Heart left ventricle (tissue), 16 donors: ENCODE results near the gene ADCY7. TPM values are rescaled to one million over a fixed set of nuclear protein-coding genes. Genes with fewer than 3 reads are reported as not detected.

ENCODE experiments used
- ATAC-seq, 4 donors: fragments of 200-7000 bp; cut with Tn5 transposase; one replicate each; pipeline ENCODE4 v1.9.1; 2020 to 2022; ENCODE audit warnings: moderate library complexity in 4 of 4, mild to moderate bottlenecking in 3 of 4, moderate number of reproducible peaks in 1 of 4
- DNase-seq, 5 donors: peaks; one replicate each; pipeline ENCODE4 v3.0.0-alpha.2; 2020
- H3K27ac ChIP-seq, 12 donors: fragments of 200-600 bp; sonication (generic) in 4 of 12; one replicate each; pipeline versions ENCODE4 v1.5.0 to v1.8.0; 2016 to 2022; ENCODE audit warnings: mild to moderate bottlenecking in 2 of 12
- H3K27me3 ChIP-seq, 9 donors: fragments of 200-600 bp; sonication (generic) in 2 of 9; one replicate each; pipeline versions ENCODE4 v1.5.1 to v1.8.0; 2016 to 2022; ENCODE audit warnings: mild to moderate bottlenecking in 3 of 9
- H3K36me3 ChIP-seq, 9 donors: fragments of 200-600 bp; sonication (generic) in 2 of 9; one replicate each; pipeline versions ENCODE4 v1.5.0 to v1.8.0; 2018 to 2022; ENCODE audit warnings: mild to moderate bottlenecking in 2 of 9
- H3K4me1 ChIP-seq, 12 donors: fragments of 200-600 bp; sonication (generic) in 4 of 12; one replicate each; pipeline versions ENCODE4 v1.5.0 to v1.8.0; 2016 to 2022; ENCODE audit warnings: mild to moderate bottlenecking in 3 of 12
- H3K4me3 ChIP-seq, 12 donors: fragments of 200-600 bp; sonication (generic) in 4 of 12; one replicate each; pipeline versions ENCODE4 v1.5.0 to v1.8.0; 2017 to 2022; ENCODE audit warnings: mild to moderate bottlenecking in 9 of 12, moderate library complexity in 4 of 12
- H3K9me3 ChIP-seq, 12 donors: fragments of 200-600 bp; sonication (generic) in 4 of 12; one replicate each; pipeline versions ENCODE4 v1.5.0 to v1.8.0; 2016 to 2022; ENCODE audit warnings: mild to moderate bottlenecking in 1 of 12
- POLR2A ChIP-seq, 2 donors: fragments of 450-650 bp; IDR thresholded peaks; one replicate each; pipeline ENCODE4 v1.6.1; 2017; ENCODE audit warnings: antibody characterized with exemption in 2 of 2, mild to moderate bottlenecking in 2 of 2, moderate library complexity in 2 of 2
- WGBS, 4 donors: extraction: QIAGEN DNeasy Blood & Tissue Kit in 2 of 4; methylation state at CpG; one replicate each; pipeline versions ENCODE4 v1.1.5 to v1.1.7; 2013 to 2018; 5-methylcytosine and 5-hydroxymethylcytosine counted together
- intact Hi-C, 10 donors: fragments of 100-400 bp; cut with DNase I; formaldehyde crosslinking; loops; one replicate each; pipeline versions ENCODE4 v1.11.1 to v1.14.2; 2022
- microRNA-seq, 4 donors: library from miRNA; unstranded; fragments of <30 nt; microRNA quantifications; one replicate each; pipeline versions ENCODE4 to v1.2.0, GENCODE V29; 2017 to 2020
- polyA plus RNA-seq, 2 donors: library from polyadenylated mRNA; stranded (reverse); fragments of 200-250 nt; gene quantifications; one replicate each; pipeline ENCODE4 v1.2.3, GENCODE V29; 2013
- total RNA-seq, 9 donors: library from RNA; depleted of rRNA in 2 of 9; stranded (reverse); fragments of >200 nt in 2 of 9; fragmentation: NEBNext Ultra II Directional in 3 of 9; extraction: Animal tissue kit (Norgen Biotek cat#: 25700) in 3 of 9; gene quantifications; one replicate each; pipeline versions ENCODE4 v1.1.0 to v1.2.4, GENCODE V29; 2016 to 2023
- TF ChIP-seq, protein P1 (sequence below), 12 donors: fragments of 200-600 bp; sonication (generic) in 4 of 12; IDR thresholded peaks; one replicate each; pipeline versions ENCODE4 v1.5.0 to v1.8.0; 2018 to 2022; ENCODE audit warnings: antibody characterized with exemption in 12 of 12, mild to moderate bottlenecking in 5 of 12
- donor health status: ischemic (EF 13 %, LVEDD 7.1; RV severe dilation, severe dysfunction).
- donor health status: healthy with polysubstance abuse.
- donor health status: DM: no; HTN: yes; CAD: no.
- donor health status: DM: no; HTN: no; CAD: no.
- donor health status: ischemic (EF 25% LVEDD 6.9; RV normal size, moderate dysfunction).
- donor health status: ischemic (EF 25% LVEDD 5.7; RV mildly dilated, moderate dysfunction).
- donor health status: healthy.
- donor health status: DM: yes; HTN: yes; CAD: no.
- donor health status: ischemic (EF 35%, LVEDD 5.7; RV mildly dilated, moderate dysfunction).
- donor health status: nonischemic (EF 11% LVEDD 7.7; RV severe dilation, severe dysfunction).
- donor health status: DM: yes; HTN: yes; CAD: no.
- donor health status: PGD.
- donor health status: ischemic (EF 29% LVEDD 5.4; RV normal size, mild dysfunction).
- donor health status: nonischemic (EF 23%, LVEDD 6.1; RV moderate dilation, normal function).

Gene ADCY7
- total and polyA plus RNA-seq, 11 donors: 3.2 to 46.7 (median 5.3) TPM

DNA sequence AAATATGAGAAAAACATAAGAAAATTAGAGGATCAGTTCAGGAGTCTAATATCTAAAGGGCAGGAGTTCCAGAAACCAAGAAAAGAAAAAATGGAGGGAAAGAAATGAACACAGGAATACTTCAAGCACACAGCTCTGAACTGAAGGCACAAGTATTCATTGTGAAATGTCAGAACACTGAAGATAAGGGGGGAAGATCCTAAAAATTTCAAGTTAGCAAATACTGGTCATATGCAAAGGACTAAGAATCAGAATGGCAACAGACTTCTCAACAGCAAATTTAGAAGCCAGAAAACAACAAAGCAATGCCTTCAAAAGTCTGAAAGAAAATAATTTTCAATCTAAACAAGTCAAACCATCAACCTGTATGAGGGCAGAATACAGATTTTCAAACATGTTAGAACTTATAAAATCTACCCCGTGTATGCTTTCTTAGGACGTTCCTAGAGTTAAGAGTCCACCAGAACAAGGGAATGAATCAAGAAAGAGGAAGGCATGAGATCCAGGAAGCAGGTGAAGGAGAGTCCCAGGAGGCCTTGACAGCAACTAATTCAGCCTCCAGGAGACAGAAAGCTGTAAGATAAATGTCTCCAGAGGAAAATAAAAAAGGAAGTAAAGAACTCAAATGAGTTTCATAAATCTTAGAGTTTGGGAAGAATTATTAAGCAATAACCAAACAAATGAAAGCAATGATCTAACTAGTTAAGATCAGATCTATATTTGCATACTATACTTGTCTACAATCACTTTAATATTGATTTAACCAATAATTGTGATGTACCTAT, 99.6 kb downstream of the ADCY7 start:
- intact Hi-C loops: loop anchor here in 5 of 10 donors (5.0 to 10.0 kb wide), 6 partner anchors 119 to 439 kb away; partner anchors contain the start of genes CNEP1R1 (in 4 of the 5) and TENT4B (in 1 of the 5)
- Histone ChIP-seq H3K9me3 (no peaks in the 10 kb centered on the region), H3K4me1 (peaks cover 7 to 52% (median 29%) of the 10 kb centered on the region in 12 donors), H3K27ac (no peak overlapping the region), H3K36me3 (peaks cover 0 to 62% (median 45%) of the 10 kb centered on the region in 9 donors), H3K27me3 (no peaks in the 10 kb centered on the region), H3K4me3 (no peak overlapping the region)
- ATAC-seq: no peak
- WGBS, 4 donors: 41 to 49% (median 45%) methylated on average over 2 of the region's 2 CpGs
- no peak for TF ChIP-seq POLR2A (IDR thresholded peaks at IDR 0.05)
- TF ChIP-seq, protein P1, sequence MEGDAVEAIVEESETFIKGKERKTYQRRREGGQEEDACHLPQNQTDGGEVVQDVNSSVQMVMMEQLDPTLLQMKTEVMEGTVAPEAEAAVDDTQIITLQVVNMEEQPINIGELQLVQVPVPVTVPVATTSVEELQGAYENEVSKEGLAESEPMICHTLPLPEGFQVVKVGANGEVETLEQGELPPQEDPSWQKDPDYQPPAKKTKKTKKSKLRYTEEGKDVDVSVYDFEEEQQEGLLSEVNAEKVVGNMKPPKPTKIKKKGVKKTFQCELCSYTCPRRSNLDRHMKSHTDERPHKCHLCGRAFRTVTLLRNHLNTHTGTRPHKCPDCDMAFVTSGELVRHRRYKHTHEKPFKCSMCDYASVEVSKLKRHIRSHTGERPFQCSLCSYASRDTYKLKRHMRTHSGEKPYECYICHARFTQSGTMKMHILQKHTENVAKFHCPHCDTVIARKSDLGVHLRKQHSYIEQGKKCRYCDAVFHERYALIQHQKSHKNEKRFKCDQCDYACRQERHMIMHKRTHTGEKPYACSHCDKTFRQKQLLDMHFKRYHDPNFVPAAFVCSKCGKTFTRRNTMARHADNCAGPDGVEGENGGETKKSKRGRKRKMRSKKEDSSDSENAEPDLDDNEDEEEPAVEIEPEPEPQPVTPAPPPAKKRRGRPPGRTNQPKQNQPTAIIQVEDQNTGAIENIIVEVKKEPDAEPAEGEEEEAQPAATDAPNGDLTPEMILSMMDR (IDR thresholded peaks at IDR 0.05): no peak
- DNase-seq: no peak

Small RNAs within 50 kb of the gene (microRNA-seq; reads per million reads assigned to microRNA genes)
- 0 reads per million in 4 donors for gene MIR6771

Other genes starting within 250 kb of the ADCY7 start
- gene CNEP1R1, start 241.3 kb upstream of the ADCY7 start, total RNA-seq: 10 to 100 TPM; 10.9 to 23.9 (median 17.9) TPM
- 10 to 100 TPM; 16.4 to 16.6 TPM for gene CNEP1R1, start 241.3 kb upstream of the ADCY7 start, polyA plus RNA-seq
- gene HEATR3, start 200.6 kb upstream of the ADCY7 start, total RNA-seq: 10 to 100 TPM in 8 of 9 donors, 1 to 10 TPM in 1; 9.5 to 21.2 (median 11.9) TPM
- gene HEATR3, start 200.6 kb upstream of the ADCY7 start, polyA plus RNA-seq: 1 to 10 TPM; 2.4 to 7.1 TPM
- gene TENT4B, start 113.2 kb upstream of the ADCY7 start, total RNA-seq: 1 to 10 TPM; 4.8 to 8.8 (median 7.0) TPM
- gene TENT4B, start 113.2 kb upstream of the ADCY7 start, polyA plus RNA-seq: 1 to 10 TPM; 2.2 to 5.3 TPM
- gene BRD7, start 102.4 kb downstream of the ADCY7 start, total RNA-seq: 10 to 100 TPM; 29.8 to 49.7 (median 45.3) TPM
- 10 to 100 TPM; 35.5 to 43.7 TPM for gene BRD7, start 102.4 kb downstream of the ADCY7 start, polyA plus RNA-seq